ENCODE measurements around the gene VCAN.

The VCAN gene

DNA sequence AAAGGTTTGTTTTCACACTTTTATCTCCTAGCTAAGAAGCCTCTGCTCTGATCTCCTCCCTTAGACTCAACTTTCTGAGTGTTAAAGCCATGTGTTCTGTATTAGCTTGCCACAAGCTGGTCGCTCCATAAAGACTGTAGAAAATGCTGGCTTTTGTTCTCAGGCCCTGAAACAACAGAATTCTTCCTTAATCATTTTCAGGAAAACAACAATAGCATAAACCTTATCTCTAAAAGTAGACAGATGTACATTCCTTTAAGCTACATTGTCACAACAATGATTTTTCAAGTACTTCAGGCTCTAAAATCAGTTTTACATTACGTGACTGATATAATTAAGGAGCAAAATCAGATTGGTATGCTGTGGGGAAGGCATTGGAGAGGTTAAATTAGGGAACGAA, 41.9 kb downstream of the VCAN start:
- Mint-ChIP-seq H3K27me3 (no peaks in the 10 kb centered on the region), H3K36me3 (ENCODE audit: insufficient read depth) (no peaks in the 10 kb centered on the region), H3K4me3 (no peak overlapping the region), H3K9me3 (no peaks in the 10 kb centered on the region), H3K4me1 (no peaks in the 10 kb centered on the region), H3K27ac (ENCODE audit: low read depth) (no peak overlapping the region)
- ATAC-seq (replicated peaks; ENCODE audit: extremely low read depth, poor library complexity, severe bottlenecking) (no peak), DNase-seq (ENCODE audit: low spot score in 2 of 2) (no peak)

DNA sequence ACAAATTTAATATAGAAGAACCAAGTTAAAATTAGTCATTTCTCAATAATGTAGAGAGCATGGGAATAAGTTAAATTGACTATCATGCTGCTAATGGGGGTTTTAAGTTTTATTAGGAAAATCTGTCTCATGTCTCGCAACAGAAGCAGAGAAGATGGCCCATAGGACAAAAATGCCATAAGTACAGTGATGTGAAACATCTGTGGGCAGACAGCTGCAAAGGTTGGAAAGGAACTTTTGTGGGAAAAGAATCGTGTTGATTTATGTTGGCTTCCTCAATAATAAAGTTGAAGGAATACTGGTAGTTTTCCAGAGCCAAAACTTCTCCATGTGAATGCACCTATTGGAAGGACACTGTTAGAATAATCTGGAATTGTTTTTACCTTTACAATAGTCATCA, 44.8 kb downstream of the VCAN start:
- Mint-ChIP-seq H3K27me3 (no peaks in the 10 kb centered on the region), H3K4me1 (no peaks in the 10 kb centered on the region), H3K36me3 (ENCODE audit: insufficient read depth) (no peaks in the 10 kb centered on the region), H3K9me3 (peaks cover 6% of the 10 kb centered on the region), H3K27ac (ENCODE audit: low read depth) (no peak overlapping the region), H3K4me3 (no peak overlapping the region)
- no peak for DNase-seq (ENCODE audit: low spot score in 2 of 2)
- ATAC-seq (replicated peaks; ENCODE audit: extremely low read depth, poor library complexity, severe bottlenecking): no peak

GRCh38 chr5:83517072-83517687, 45.6 kb downstream of the VCAN start:
- Mint-ChIP-seq H3K4me1 (no peaks in the 10 kb centered on the region), H3K27me3 (no peaks in the 10 kb centered on the region), H3K9me3 (peaks cover 6% of the 10 kb centered on the region), H3K36me3 (ENCODE audit: insufficient read depth) (no peaks in the 10 kb centered on the region), H3K27ac (ENCODE audit: low read depth) (no peak overlapping the region), H3K4me3 (no peak overlapping the region)
- ATAC-seq (replicated peaks; ENCODE audit: extremely low read depth, poor library complexity, severe bottlenecking) (no peak), DNase-seq (ENCODE audit: low spot score in 2 of 2) (no peak)

- H3K27me3 Mint-ChIP-seq: no peaks in the 10 kb centered on the region
- H3K27ac Mint-ChIP-seq (ENCODE audit: low read depth): no peak overlapping the region
- peaks cover 6% of the 10 kb centered on the region for H3K9me3 Mint-ChIP-seq
- H3K4me3 Mint-ChIP-seq: no peak overlapping the region
- no peak for DNase-seq (ENCODE audit: low spot score in 2 of 2)
- H3K36me3 Mint-ChIP-seq (ENCODE audit: insufficient read depth): no peaks in the 10 kb centered on the region
- no peaks in the 10 kb centered on the region for H3K4me1 Mint-ChIP-seq
- no peak for ATAC-seq (replicated peaks; ENCODE audit: extremely low read depth, poor library complexity, severe bottlenecking)
Observed at GRCh38 chr5:83517688-83518085, 46.1 kb downstream of the VCAN start.

DNA sequence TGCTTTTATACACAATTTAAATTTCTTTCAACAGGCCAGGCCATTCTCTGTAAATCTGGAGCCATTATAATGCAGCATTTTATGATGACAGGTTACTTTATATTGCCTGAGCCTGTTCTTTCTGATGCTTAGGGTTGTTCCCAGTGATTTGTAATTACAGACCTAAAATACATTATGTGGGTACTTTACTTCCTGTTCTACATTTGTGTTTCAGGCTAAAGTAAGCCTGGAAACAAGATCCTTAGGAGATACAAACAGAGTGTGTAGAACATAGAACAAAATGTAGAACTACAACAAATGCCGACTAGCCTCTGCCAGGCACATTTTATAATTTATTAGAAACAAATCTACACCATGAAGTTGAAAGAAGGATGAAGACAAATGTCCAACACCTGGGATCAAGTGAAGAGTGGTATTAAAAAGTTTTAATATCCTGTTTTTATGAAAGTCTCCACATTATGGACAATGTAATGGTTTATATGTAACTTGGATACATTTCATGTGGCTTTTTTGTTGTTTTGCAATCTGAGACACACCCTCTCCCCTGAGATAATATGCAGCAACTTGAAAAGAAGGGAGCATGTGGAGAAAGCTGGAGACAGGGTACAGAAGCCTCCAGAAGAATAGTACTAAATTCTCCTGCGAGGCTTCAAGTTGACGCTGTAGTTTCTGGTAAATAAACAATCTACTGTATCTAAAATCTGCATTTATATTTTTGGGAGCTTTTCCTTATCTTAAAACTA, 46.9 kb downstream of the VCAN start:
- Mint-ChIP-seq H3K4me3 (no peak overlapping the region), H3K9me3 (peaks cover 6% of the 10 kb centered on the region), H3K36me3 (ENCODE audit: insufficient read depth) (no peaks in the 10 kb centered on the region), H3K27me3 (no peaks in the 10 kb centered on the region), H3K27ac (ENCODE audit: low read depth) (no peak overlapping the region), H3K4me1 (no peaks in the 10 kb centered on the region)
- no peak for DNase-seq (ENCODE audit: low spot score in 2 of 2)
- no peak for ATAC-seq (replicated peaks; ENCODE audit: extremely low read depth, poor library complexity, severe bottlenecking)

DNA sequence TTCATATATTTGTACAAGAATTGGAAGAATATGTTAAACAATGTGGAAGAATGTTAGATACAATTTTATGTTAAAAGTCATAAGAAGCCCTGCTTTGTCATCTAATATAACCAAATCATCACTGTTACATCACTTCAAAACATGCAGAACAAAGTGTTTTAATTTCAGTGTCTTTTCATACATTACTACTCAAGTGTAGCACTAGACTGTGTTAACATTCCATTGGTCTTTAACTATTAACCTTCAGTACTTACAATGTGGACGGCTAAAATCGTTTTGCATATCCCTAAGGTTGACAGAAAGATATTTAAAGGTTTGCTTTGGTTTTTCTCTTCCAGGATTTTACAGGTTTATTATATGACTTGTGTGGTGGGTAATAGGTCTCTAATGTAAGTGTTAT, 50.9 kb downstream of the VCAN start:
- Mint-ChIP-seq H3K9me3 (peaks cover 6% of the 10 kb centered on the region), H3K27ac (ENCODE audit: low read depth) (no peak overlapping the region), H3K27me3 (no peaks in the 10 kb centered on the region), H3K4me1 (no peaks in the 10 kb centered on the region), H3K4me3 (no peak overlapping the region), H3K36me3 (ENCODE audit: insufficient read depth) (no peaks in the 10 kb centered on the region)
- ATAC-seq (replicated peaks; ENCODE audit: extremely low read depth, poor library complexity, severe bottlenecking) (no peak), DNase-seq (ENCODE audit: low spot score in 2 of 2) (no peak)

- DNase-seq (ENCODE audit: low spot score in 2 of 2) (no peak), ATAC-seq (replicated peaks; ENCODE audit: extremely low read depth, poor library complexity, severe bottlenecking) (no peak)
- Mint-ChIP-seq H3K27ac (ENCODE audit: low read depth) (no peak overlapping the region), H3K4me3 (no peak overlapping the region), H3K27me3 (no peaks in the 10 kb centered on the region), H3K4me1 (no peaks in the 10 kb centered on the region), H3K9me3 (peaks cover 6% of the 10 kb centered on the region), H3K36me3 (ENCODE audit: insufficient read depth) (no peaks in the 10 kb centered on the region)
Observed at GRCh38 chr5:83523929-83524328, 52.4 kb downstream of the VCAN start.

GRCh38 chr5:83524345-83524744, 52.8 kb downstream of the VCAN start:
- Mint-ChIP-seq H3K4me1 (no peaks in the 10 kb centered on the region), H3K27ac (ENCODE audit: low read depth) (no peak overlapping the region), H3K36me3 (ENCODE audit: insufficient read depth) (no peaks in the 10 kb centered on the region), H3K27me3 (no peaks in the 10 kb centered on the region), H3K9me3 (peaks cover 6% of the 10 kb centered on the region), H3K4me3 (no peak overlapping the region)
- DNase-seq (ENCODE audit: low spot score in 2 of 2) (no peak), ATAC-seq (replicated peaks; ENCODE audit: extremely low read depth, poor library complexity, severe bottlenecking) (no peak)

DNA sequence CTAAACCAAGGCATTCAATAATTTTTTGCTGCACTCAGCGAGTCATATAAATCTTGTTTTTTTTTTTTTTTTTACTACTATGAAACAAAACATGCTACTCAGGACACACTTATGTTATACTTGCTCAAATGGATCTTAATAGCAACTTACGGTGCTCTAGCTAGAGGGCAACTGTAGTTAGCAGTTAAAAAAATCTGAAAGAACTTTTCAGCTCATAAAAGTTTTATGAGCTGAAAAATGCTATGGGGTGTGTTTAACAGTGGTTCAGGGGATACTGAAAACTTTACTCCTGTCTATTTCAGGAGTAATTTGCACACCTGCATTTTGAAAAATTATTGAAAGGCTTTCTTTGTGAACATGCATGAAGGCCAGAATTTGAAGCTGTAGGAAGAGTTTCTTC, 53.4 kb downstream of the VCAN start:
- Mint-ChIP-seq H3K9me3 (peaks cover 3% of the 10 kb centered on the region), H3K4me3 (no peak overlapping the region), H3K36me3 (ENCODE audit: insufficient read depth) (no peaks in the 10 kb centered on the region), H3K27ac (ENCODE audit: low read depth) (no peak overlapping the region), H3K4me1 (no peaks in the 10 kb centered on the region), H3K27me3 (no peaks in the 10 kb centered on the region)
- DNase-seq (ENCODE audit: low spot score in 2 of 2): no peak
- no peak for ATAC-seq (replicated peaks; ENCODE audit: extremely low read depth, poor library complexity, severe bottlenecking)

DNA sequence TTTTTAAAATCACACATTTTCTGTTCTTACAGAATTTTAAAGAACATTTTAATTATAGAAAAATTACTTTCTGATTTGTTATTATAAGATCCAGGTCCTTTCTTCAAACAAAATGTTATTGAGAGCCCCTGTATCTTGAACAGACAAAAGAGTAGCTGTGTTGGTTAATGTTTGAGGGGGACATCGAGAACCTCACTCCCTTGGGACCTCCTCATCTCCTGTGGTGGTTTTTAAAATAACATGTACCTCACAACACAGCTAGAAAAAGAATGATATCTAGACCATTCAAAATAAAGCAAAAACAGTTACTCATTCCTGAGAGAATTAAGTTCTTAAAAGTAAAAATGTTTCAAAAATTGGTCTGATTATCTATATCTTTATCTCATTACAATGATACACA, 54.7 kb downstream of the VCAN start:
- ATAC-seq (replicated peaks; ENCODE audit: extremely low read depth, poor library complexity, severe bottlenecking) (no peak), DNase-seq (ENCODE audit: low spot score in 2 of 2) (no peak)
- Mint-ChIP-seq H3K9me3 (no peaks in the 10 kb centered on the region), H3K27ac (ENCODE audit: low read depth) (no peak overlapping the region), H3K27me3 (no peaks in the 10 kb centered on the region), H3K36me3 (ENCODE audit: insufficient read depth) (no peaks in the 10 kb centered on the region), H3K4me1 (no peaks in the 10 kb centered on the region), H3K4me3 (no peak overlapping the region)

DNA sequence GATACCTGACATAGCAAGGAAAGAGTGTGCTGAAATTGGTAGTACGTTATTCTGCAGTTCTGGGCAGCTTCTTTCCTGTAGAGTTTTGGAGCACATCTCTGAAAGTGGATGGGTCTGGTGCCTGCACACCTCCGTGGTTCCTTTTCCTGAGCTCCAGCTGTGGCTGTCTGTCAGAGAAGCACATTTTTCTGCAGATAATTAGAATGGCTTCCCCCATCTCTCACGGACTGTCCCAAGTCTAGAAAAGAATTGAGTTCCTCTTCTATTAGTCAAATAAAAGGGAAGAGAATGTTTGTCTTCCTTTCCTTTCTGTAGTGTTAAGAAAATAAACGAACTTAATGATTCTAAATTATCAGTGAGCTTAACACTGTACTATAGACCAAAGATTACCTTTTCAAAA, 55.7 kb downstream of the VCAN start:
- Mint-ChIP-seq H3K4me3 (no peak overlapping the region), H3K36me3 (ENCODE audit: insufficient read depth) (no peaks in the 10 kb centered on the region), H3K9me3 (no peaks in the 10 kb centered on the region), H3K27ac (ENCODE audit: low read depth) (no peak overlapping the region), H3K27me3 (no peaks in the 10 kb centered on the region), H3K4me1 (no peaks in the 10 kb centered on the region)
- DNase-seq (ENCODE audit: low spot score in 2 of 2) (no peak), ATAC-seq (replicated peaks; ENCODE audit: extremely low read depth, poor library complexity, severe bottlenecking) (no peak)

DNA sequence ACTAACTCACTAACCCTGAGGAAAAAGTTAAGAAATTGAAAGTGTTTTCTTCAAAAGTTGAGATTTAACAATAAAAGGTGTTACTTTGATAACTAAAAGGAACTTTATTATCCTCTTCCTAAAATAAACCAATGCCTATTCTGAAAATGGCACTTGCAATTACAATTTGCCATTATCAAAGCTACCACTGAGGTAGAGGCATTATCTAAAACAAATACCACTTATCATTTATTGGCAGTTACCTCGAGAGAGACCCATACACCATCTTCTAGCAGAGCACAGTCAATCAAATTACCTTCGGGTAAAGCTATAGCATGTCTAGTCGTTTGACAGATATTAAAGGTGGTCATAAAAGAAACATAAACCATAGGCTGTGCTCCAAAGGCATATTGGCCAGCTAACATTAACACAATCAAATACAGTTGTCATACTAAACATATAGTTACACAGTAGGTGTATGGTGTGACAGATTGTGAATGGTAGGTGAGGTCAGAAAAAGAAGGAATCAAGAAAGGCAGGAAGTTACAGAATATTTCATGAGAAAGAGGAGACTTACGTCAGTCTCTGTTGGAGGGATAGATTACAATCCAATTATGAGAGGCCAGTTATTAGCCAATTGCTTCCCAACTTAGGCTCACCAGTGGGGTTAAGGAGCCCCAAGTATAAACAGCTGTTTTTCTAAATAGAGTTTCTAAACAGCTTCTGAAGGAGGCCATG, 56.3 kb downstream of the VCAN start:
- no peak overlapping the region for H3K27ac Mint-ChIP-seq (ENCODE audit: low read depth)
- ATAC-seq (replicated peaks; ENCODE audit: extremely low read depth, poor library complexity, severe bottlenecking): no peak
- no peak overlapping the region for H3K4me3 Mint-ChIP-seq
- H3K4me1 Mint-ChIP-seq: no peaks in the 10 kb centered on the region
- no peaks in the 10 kb centered on the region for H3K9me3 Mint-ChIP-seq
- no peaks in the 10 kb centered on the region for H3K36me3 Mint-ChIP-seq (ENCODE audit: insufficient read depth)
- no peak for DNase-seq (ENCODE audit: low spot score in 2 of 2)
- H3K27me3 Mint-ChIP-seq: no peaks in the 10 kb centered on the region

DNA sequence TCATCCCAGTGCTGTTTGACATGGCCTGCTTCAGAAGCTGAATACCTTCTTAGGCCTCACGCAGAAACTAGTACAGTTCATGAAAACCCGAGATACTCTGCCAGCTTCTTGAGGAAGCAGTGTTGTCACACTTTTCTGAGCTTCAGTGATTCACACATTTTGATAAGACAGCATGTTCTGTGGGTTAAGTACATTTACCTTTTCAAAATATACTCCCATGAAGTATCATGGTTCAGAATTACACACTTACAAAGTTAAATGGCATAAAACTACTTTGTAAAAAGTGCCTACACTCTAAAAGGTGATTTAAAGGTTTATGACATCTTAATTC, 56.9 kb downstream of the VCAN start:
- Mint-ChIP-seq H3K27ac (ENCODE audit: low read depth) (no peak overlapping the region), H3K4me1 (no peaks in the 10 kb centered on the region), H3K9me3 (no peaks in the 10 kb centered on the region), H3K27me3 (no peaks in the 10 kb centered on the region), H3K36me3 (ENCODE audit: insufficient read depth) (no peaks in the 10 kb centered on the region), H3K4me3 (no peak overlapping the region)
- no peak for ATAC-seq (replicated peaks; ENCODE audit: extremely low read depth, poor library complexity, severe bottlenecking)
- DNase-seq (ENCODE audit: low spot score in 2 of 2): no peak

Data from central memory CD8-positive, alpha-beta T cell (primary cell).